ENCODE measurements around the gene KNDC1.

KNDC1 gene

DNA sequence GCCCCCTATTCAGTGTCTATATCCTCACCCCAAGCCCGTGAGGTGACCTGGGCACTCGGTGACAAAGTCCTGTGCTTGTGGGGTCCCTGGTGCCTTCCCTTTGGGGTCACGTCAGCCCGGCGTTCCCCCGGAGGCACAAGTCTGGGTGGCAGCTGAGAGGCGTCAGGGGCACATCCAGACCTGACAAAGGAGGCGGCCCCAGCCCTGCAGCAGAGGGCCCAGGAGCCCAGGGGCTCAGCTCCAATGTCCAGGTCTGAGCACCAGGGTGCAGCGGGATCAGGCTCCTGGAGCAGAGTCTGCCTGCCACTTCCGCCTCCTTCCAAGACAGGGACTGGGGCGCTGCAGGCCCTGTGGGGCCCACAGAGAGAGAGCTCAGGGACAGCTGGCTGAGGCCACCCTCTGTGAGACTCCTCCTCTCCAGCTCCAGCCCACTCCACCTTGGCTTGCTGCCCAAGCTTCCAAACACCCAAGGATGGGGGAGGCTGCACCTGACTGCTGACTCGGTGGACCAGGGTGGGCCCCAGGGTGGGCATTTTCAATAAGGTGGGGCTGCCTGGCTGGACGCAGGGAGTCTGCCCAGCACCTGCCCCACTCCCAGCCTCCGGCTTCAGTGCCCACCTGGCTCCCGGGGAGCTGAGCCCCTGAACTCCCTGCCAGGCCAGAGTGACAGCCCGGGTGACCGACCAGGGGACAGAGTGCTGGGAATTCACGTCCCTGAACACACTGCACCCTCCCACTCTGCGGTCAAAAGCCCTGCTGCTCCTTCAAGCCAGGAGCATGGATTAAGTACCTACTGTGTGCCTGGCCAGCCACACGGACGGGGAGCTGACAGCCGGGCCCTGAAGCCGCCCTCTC, 1.0 kb upstream of the KNDC1 start:
- TF ChIP-seq, protein P1, sequence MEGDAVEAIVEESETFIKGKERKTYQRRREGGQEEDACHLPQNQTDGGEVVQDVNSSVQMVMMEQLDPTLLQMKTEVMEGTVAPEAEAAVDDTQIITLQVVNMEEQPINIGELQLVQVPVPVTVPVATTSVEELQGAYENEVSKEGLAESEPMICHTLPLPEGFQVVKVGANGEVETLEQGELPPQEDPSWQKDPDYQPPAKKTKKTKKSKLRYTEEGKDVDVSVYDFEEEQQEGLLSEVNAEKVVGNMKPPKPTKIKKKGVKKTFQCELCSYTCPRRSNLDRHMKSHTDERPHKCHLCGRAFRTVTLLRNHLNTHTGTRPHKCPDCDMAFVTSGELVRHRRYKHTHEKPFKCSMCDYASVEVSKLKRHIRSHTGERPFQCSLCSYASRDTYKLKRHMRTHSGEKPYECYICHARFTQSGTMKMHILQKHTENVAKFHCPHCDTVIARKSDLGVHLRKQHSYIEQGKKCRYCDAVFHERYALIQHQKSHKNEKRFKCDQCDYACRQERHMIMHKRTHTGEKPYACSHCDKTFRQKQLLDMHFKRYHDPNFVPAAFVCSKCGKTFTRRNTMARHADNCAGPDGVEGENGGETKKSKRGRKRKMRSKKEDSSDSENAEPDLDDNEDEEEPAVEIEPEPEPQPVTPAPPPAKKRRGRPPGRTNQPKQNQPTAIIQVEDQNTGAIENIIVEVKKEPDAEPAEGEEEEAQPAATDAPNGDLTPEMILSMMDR (conservative IDR thresholded peaks at IDR 0.05; ENCODE audit: control insufficient read depth, insufficient read depth, low read depth, low read length), result no peak
- no peak overlapping the region for H3K4me3 ChIP-seq (ENCODE audit: control insufficient read depth, low read depth, low read length)
- DNase-seq (ENCODE audit: low read depth), result no peak

DNA sequence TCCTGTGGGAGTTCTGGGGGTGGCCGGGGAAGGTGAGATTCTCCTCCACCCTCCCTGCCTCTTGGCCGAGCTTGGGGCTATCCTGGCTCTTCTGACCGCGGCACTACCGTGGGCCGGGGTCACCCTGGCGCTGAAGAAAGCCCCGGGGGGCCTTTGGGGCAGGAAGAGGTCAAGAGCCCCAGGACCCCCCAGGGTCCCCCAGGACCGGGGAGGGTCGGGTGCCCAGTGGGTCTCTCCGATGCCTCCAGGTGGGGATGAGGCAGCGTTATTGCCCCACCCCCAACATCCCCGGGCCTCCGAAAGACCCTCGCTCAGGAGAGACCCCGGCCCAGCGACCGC, 439 bp upstream of the KNDC1 start:
- H3K4me3 ChIP-seq (ENCODE audit: control insufficient read depth, low read depth, low read length), result no peak overlapping the region

DNA sequence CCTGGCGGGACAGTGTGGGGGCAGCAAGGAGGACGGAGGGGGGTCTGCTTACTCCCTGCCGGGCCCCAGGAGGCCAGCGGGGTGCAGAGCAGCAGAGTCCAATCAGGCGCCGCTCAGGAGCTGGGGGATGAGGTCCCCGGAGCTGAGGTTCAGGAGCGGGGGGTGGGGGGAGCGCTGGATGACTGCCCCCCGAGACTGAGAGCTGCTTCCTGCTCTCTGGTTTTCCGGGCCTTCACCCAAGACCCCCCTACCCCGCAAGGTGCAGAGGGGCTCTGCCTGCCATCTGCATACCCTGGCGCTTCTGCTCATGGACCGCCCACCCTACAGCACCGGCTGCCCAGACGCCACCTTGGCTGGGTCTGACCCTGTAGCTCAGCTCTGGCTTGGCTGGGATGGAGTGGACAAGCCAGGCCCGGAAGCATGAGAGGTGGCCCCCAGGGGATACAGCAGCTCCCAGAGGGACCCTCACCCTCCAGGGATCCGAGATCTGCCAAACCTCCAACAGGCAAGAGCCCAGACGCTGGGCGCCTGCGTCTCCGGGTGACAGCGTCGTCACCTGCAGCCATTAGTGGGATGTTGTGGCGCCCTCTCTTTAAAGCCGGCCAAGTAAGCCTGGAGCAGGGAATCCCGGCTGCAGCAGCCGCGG, 930 bp downstream of the KNDC1 start:
- TF ChIP-seq, protein P1 (conservative IDR thresholded peaks at IDR 0.05; ENCODE audit: control insufficient read depth, insufficient read depth, low read depth, low read length), result no peak
- no peak for DNase-seq (ENCODE audit: low read depth)
- H3K4me3 ChIP-seq (ENCODE audit: control insufficient read depth, low read depth, low read length), result no peak overlapping the region

More for the DNA sequence above, 439 bp upstream of the KNDC1 start:
- TF ChIP-seq, protein P1 (conservative IDR thresholded peaks at IDR 0.05; ENCODE audit: control insufficient read depth, insufficient read depth, low read depth, low read length), result no peak
- no peak for DNase-seq (ENCODE audit: low read depth)

DNA sequence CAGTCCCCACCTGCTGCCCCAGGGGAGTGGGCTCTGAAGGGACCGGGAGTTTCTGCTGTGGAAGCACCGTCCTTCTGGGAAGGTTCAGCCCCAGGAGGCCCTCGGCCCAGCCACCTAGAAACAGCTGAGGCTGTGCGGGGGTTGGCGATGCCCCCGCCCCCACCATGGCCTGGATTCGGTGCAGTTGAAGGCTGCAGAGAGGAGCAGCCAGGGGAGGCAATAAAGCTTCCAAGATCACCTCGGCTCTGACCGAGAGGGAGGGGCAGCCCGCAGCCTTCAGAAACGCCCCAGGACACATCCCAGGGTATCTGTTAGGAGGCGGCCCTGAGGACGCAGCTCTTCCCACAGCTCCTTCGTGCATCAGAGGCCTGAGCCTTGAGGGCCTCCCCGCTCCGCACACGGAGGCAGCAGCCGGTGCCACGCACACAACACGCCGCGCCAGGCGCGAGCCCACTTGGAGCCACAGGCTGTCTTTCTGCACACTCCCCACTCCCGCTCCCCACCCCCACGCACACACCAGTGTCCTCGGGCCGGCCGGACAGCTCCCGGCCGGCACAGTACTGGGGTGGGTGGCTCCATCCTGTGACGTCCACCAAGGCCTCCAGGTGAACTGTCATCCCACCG, 1.6 kb downstream of the KNDC1 start:
- no peak overlapping the region for H3K4me3 ChIP-seq (ENCODE audit: control insufficient read depth, low read depth, low read length)
- TF ChIP-seq, protein P1 (conservative IDR thresholded peaks at IDR 0.05; ENCODE audit: control insufficient read depth, insufficient read depth, low read depth, low read length), result no peak
- DNase-seq (ENCODE audit: low read depth), result no peak

DNA sequence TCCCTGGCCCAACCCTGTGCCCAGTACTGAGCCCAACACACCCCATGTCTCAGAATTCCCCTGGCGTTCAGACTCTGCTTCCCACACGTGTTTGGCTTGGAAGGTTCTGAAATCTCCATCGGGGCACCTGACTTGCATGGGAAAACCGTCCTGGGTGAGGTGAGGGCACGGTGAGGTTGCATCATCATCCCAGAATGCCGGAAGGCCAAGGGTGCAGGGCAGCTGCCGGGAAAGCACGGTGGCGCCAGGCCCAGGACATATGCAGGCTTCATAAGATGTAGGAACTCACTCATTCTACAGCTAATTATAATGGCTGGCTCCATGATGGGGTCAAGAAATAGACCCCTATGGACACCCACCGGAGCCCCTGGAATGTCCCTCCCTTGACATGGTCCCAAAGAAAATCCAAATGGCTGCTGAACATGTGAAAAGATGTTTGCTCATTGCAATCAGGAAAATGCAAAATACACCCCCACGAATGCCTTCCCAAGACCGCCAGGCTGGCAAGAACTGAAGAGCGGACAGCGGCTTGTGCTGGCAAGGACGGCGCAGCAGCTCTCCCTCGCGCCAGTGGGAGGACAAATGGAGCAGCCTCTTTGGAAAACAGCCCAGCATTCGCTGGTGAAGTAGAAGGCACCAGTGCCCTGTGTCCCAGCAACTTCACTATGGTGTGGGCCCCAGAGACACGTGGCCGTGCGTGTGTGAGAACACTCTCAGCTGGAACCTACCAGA, 2.3 kb downstream of the KNDC1 start:
- DNase-seq (ENCODE audit: low read depth), result no peak

More for the DNA sequence above, 2.3 kb downstream of the KNDC1 start:
- TF ChIP-seq, protein P1 (conservative IDR thresholded peaks at IDR 0.05; ENCODE audit: control insufficient read depth, insufficient read depth, low read depth, low read length), result no peak
- H3K4me3 ChIP-seq (ENCODE audit: control insufficient read depth, low read depth, low read length), result no peak overlapping the region

Data from fibroblast of mammary gland (primary cell).